Stimulated activated CD8-positive, alpha-beta memory T cell treated with anti-CD3 and anti-CD28 coated beads, Interleukin-15, amount 100 ng/mL, for 4 hours (primary cell): ENCODE measurements around the gene PHLDA1.

Experiments used
- DNase-seq, 2 donors: peaks; one replicate each; pipeline ENCODE4 v3.0.0-alpha.2; 2020; ENCODE audit warnings: low read depth in 2 of 2

The PHLDA1 gene

GRCh38 chr12:76031414-76032042, at the start of gene PHLDA1:
TSS of gene PHLDA1 (minus strand) at chr12:76031776.
- DNase-seq, result peak; percentile 93 to 94

- DNase-seq, result no peak
Measured at GRCh38 chr12:76080729-76081415, 49.3 kb upstream of the PHLDA1 start.

- DNase-seq, result no peak
Measured at GRCh38 chr12:76080017-76080728, 48.6 kb upstream of the PHLDA1 start.

- DNase-seq, result no peak
Measured at GRCh38 chr12:76078748-76079147, 47.2 kb upstream of the PHLDA1 start.

DNA sequence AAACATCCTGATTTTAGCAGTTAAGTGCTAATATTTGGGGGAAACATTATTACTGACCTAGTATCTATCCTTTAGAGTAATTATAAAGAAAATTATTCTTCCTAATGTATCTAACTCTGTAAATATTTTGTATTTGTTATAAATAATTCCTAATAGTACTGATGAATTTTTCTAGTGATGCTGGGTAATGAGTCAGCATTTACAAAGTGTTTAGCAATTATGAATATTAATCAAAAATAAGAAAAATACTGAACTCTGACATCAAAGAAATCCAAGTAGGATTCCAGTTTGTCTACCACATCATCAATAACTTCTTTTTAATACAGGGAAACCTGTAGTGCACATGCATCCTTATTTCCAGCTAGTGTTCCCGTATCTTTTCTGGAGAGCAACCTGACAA, 43.9 kb upstream of the PHLDA1 start:
- DNase-seq, result no peak

DNA sequence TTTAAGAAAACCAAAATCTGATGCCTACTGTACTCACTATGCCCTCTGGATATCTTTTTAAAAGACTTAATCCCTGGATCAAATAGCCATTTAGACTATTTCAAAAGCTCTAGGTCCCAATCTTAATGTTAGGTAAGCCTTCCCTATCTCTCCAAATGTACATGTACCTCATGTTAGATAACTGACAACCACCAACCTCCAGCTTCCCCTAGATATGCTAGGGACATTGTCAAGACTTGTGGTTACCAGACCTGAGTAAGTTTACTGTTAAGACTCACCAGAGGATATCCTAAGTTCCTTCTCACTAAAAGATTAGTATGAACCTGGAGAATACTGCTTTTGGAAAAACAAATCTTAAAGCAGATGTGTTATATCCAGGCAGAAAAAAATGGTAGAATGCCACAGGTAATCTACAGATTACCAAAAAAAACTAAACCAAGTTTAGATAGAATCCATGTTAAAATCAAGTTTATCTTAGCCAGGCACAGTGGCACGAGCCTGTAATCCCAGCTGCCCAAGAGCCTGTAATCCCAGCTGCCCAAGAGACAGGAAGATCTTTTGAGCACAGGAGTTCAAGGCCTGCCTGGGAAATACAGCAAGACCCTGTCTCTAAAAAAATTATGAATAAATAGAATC, 43.2 kb upstream of the PHLDA1 start:
- DNase-seq, result no peak

DNA sequence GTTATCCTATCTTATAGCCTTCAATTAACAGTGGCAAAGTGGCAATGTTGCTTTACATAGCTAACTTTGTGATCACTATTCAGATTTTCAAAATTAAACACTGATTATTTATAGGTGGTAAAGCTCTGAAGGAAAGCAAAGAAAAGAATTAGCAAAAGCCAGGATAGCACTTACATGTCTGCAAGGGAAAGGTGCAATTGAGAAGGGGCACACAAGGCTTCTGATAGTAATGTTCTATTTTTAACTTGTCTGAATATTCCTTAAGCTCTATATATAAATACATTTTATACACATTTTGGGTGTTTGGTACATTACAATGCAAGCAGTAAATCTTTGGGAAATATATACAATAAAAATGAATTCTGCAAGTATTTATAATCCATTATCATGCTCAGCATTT, 42.0 kb upstream of the PHLDA1 start:
- DNase-seq, result no peak

GRCh38 chr12:76072568-76072967, 41.0 kb upstream of the PHLDA1 start:
- no peak for DNase-seq

DNA sequence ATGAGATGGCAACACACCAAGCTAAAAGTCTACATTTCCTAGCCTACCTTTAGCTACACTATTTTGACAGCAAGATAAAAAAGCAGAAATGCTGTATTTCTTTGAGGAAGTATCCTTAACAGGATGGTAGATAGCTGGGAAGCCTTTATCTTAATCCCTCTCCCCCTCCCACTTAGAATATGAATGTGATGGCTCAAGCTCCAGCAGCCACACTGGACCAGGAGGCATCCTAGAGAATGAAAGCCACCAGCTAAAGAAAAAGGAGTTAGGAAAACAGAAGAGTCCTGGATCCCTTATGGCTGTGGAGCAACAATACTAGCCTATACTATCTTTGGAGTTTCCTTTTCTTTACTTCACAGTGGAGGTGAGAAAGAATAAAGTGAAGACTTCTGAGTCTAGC, 37.8 kb upstream of the PHLDA1 start:
- no peak for DNase-seq

DNA sequence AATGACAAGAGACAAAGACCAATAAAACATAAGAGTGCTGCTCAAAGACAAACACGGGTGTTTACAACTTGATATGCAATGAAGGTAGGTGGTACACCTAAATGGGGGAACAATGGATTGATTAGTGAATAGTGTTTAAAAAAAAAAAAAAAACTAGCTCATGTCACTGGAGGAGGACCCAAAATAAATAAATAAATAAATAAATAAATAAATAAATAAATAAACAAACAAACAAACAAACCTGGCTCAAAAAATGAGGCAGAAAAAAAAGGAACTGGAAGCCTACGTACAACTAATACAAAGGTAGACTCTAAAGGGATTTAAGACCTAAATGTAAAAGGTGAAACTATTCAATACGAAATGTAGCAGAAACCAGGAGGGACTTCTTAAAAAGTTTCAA, 34.3 kb upstream of the PHLDA1 start:
- no peak for DNase-seq

DNA sequence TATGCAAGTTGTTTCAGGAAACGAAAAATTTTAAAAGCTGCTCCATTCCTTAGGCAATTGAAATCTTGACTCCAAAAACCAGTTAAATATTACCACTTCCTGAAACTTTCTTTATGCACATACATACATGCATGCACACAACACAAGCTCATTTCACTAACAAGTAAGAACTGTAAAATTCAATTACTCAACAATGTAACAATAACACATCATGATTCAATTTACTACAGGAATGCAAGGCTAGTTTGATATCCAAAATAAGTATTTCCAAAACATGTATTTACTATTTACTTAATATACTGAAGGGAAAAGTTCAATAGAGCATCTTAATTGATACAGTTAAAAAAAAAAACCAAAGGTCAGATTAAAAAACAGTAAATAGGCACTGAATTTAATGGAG, 33.3 kb upstream of the PHLDA1 start:
- no peak for DNase-seq

DNA sequence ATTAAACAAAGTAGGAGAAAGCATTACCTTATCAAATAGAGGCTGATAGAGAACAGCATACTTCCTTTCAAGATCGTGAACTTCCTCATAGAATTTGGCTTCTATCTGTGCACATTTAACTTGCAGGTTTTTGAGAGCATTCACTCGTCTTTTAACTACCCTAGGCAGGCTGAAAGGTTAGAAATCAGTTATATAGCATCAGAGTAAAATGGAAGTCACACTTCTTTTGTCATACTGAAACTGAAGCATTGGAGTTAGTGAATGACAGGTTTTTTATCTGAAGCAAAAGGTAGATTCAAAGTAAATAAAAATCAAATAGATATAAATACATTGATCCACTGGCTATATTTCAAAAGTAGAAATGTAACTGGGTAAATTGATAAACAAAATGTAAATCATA, 28.5 kb upstream of the PHLDA1 start:
- DNase-seq, result no peak

- no peak for DNase-seq
Measured at GRCh38 chr12:76057326-76057725, 25.8 kb upstream of the PHLDA1 start.

DNA sequence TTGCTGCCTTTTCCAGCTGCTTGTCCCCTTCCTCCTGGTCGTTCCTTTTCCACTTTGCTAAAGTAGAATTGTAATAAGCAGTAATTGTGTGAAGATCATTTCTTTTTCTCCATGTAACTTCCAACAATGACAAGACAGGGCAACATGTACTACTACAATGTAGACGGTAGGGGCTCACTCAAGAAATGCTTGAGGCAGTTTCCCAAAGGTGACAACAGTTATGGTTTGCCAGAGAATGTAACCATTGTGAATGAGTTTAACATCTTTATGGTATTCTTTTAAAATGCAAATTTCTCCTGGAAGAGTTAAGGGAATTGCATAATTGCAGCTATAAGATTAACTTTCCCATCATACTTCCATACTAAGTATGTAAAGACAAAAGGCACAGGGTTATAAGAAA, 23.8 kb upstream of the PHLDA1 start:
- no peak for DNase-seq

DNA sequence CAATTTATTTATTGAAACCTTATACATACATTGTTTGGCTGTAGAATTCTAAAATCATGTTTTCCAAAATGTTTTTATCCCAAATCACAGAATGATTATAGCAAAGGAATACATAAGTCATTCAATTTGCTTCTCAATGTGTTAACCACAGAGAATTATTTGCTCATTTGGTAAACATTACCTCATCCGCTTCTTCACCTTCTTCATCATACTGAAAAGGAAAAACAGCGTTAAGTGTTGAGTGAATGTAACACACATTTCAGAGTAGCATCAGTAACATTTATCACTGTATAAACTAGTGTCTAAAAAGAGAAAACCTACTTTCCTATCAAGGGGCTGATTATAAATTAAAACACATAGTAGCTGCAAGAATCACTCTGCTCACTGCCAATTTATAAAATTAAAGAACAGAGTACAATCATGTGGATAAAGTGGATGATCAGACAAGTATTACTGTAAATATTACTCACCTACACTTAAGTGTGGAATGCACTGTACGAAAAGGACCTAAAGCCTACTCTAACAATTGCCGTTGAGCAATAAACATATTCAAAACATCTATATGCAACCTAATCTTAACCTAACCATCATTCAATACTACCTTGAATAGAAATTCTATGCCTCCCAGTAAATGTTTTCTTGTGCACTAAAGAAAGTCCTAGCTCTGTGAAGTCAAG, 18.1 kb upstream of the PHLDA1 start:
- no peak for DNase-seq

- no peak for DNase-seq
Measured at GRCh38 chr12:76047742-76048141, 16.2 kb upstream of the PHLDA1 start.

- DNase-seq, result no peak
Measured at GRCh38 chr12:76047060-76047459, 15.5 kb upstream of the PHLDA1 start.

- DNase-seq, result no peak
Measured at GRCh38 chr12:76043377-76043776, 11.8 kb upstream of the PHLDA1 start.

DNA sequence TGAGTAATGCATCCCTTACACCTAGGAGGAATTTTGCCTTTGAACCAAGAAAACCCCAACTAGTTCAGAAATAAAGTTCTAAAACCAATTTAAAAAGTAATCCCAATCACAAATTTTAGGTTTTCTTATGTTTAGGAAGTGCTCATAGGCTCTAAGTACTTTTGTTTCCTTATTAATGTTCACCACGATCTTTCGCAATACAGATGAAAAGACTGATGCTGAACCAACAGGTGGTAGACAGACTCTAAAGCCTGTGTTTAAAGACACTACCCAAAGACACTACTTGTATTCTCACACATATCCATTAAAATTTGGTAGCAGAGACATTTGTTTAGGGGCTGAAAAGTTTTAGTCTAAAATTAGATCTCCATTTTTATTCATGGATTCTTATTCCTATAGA, 10.6 kb upstream of the PHLDA1 start:
- no peak for DNase-seq

GRCh38 chr12:76041406-76041805, 9.8 kb upstream of the PHLDA1 start:
- DNase-seq, result no peak

- DNase-seq, result no peak
Measured at GRCh38 chr12:76040461-76040860, 8.9 kb upstream of the PHLDA1 start.

DNA sequence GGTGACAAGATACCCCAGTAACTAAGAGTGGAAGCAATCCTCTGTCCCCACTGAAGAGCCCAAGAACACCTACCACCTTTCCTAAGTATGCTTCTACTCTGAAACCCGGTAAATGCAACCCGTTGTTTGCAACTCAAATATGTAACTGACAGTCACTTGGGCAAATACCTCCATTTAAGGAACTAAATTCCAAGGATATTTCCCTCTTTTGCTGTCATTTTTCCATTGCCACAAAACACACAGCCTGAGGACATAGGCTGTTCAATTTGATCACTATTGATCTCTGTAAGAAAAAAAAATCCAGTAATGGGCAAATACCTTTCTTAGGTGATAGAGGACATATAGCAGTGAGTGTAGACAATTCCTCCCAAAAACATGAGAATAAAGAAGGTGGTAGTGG, 6.6 kb upstream of the PHLDA1 start:
- DNase-seq, result no peak
